DND-41 (cell line): ENCODE results near the gene MELK.

ENCODE experiments used
- ATAC-seq: fragments of 200-7000 bp; cut with Tn5 transposase; 3 replicates; pipeline ENCODE4 v1.9.1; 2021; ENCODE audit warnings: low read depth; ENCODE audit not compliant: insufficient read depth
- DNase-seq: peaks from one replicate; pipeline ENCODE4 v3.0.0-alpha.2; 2020
- H2AFZ ChIP-seq: 2 replicates; pipeline ENCODE4 v1.6.0; 2012; ENCODE audit warnings: low read depth, low read length
- H3K27ac ChIP-seq: 2 replicates; pipeline ENCODE4 v1.5.1; 2012; ENCODE audit warnings: low read length, inconsistent platforms
- H3K27me3 ChIP-seq: fragments of 200-600 bp; sonication (generic); 2 replicates; pipeline ENCODE4 v1.6.0; 2012; ENCODE audit warnings: low read length, mild to moderate bottlenecking, inconsistent platforms; ENCODE audit not compliant: insufficient read depth, poor library complexity
- H3K36me3 ChIP-seq: 2 replicates; pipeline ENCODE4 v1.5.1; 2012; ENCODE audit warnings: low read length, inconsistent platforms; ENCODE audit not compliant: insufficient read depth
- H3K4me1 ChIP-seq: 2 replicates; pipeline ENCODE4 v1.5.1; 2012; ENCODE audit warnings: mild to moderate bottlenecking, low read length; ENCODE audit not compliant: insufficient read depth
- H3K4me2 ChIP-seq: 2 replicates; pipeline ENCODE4 v1.6.0; 2012; ENCODE audit warnings: mild to moderate bottlenecking, moderate library complexity, low read length, inconsistent platforms; ENCODE audit not compliant: insufficient read depth
- H3K4me3 ChIP-seq, 2 experiments: fragments of 200-600 bp in 1 of 2; shearing (Covaris generic) in 1 of 2; 2 replicates each; pipeline ENCODE4 v1.5.1; 2012 to 2016; ENCODE audit warnings: inconsistent platforms in 2 of 2, low read length in 2 of 2, mild to moderate bottlenecking in 2 of 2, low read depth in 1 of 2, moderate library complexity in 1 of 2
- H3K79me2 ChIP-seq: 2 replicates; pipeline ENCODE4 v1.6.0; 2012; ENCODE audit warnings: low read length, inconsistent platforms; ENCODE audit not compliant: insufficient read depth
- H3K9ac ChIP-seq: 2 replicates; pipeline ENCODE4 v1.6.0; 2012; ENCODE audit warnings: low read depth, mild to moderate bottlenecking, inconsistent platforms, low read length, moderate library complexity
- H3K9me3 ChIP-seq: 2 replicates; pipeline ENCODE4 v1.5.1; 2012; ENCODE audit warnings: low read length, moderate library complexity, mild to moderate bottlenecking, inconsistent platforms; ENCODE audit not compliant: insufficient read depth, severe bottlenecking
- H4K20me1 ChIP-seq: 2 replicates; pipeline ENCODE4 v1.6.0; 2012; ENCODE audit warnings: low read length; ENCODE audit not compliant: insufficient read depth
- EZH2 ChIP-seq: IDR thresholded peaks from 3 replicates; pipeline ENCODE4 v1.6.1; 2012; ENCODE audit warnings: borderline replicate concordance, low read depth, mild to moderate bottlenecking, moderate library complexity, low read length, inconsistent platforms; ENCODE audit not compliant: severe bottlenecking
- TF ChIP-seq, protein P1 (sequence below): IDR thresholded peaks from 2 replicates; pipeline ENCODE4 v1.5.1; 2012; ENCODE audit warnings: borderline replicate concordance, low read length, moderate library complexity, mild to moderate bottlenecking; ENCODE audit not compliant: poor library complexity, severe bottlenecking; ENCODE audit errors: extremely low read depth

The MELK gene

DNA sequence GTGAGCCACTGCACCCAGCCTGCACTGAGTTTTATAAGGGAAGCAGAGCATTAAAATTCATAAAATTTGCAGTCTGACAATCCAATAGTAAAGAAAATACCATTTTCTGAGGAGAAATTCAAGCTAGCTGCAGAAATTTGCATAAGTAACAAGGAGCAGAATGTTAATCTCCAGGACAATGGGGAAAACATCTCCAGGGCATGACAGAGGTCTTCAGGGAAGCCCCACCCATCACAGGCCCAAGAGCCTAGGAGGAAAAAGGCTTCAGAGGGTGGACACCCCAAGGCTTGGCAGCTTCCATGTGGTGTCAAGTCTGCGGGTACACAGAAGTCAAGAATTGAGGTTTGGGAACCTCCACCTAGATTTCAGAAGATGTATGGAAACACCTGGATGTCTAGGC is 37.6 kb upstream of the MELK start:
- H2AFZ ChIP-seq, result no peak overlapping the region
- ATAC-seq (no peak), DNase-seq (no peak)
- H4K20me1 ChIP-seq, result no peaks in the 10 kb centered on the region
- no peaks in the 10 kb centered on the region for H3K36me3 ChIP-seq
- no peaks in the 10 kb centered on the region for H3K9me3 ChIP-seq
- H3K27ac ChIP-seq, result no peak overlapping the region
- H3K4me1 ChIP-seq, result no peaks in the 10 kb centered on the region
- TF ChIP-seq, protein P1, sequence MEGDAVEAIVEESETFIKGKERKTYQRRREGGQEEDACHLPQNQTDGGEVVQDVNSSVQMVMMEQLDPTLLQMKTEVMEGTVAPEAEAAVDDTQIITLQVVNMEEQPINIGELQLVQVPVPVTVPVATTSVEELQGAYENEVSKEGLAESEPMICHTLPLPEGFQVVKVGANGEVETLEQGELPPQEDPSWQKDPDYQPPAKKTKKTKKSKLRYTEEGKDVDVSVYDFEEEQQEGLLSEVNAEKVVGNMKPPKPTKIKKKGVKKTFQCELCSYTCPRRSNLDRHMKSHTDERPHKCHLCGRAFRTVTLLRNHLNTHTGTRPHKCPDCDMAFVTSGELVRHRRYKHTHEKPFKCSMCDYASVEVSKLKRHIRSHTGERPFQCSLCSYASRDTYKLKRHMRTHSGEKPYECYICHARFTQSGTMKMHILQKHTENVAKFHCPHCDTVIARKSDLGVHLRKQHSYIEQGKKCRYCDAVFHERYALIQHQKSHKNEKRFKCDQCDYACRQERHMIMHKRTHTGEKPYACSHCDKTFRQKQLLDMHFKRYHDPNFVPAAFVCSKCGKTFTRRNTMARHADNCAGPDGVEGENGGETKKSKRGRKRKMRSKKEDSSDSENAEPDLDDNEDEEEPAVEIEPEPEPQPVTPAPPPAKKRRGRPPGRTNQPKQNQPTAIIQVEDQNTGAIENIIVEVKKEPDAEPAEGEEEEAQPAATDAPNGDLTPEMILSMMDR, result no peak
- no peak for TF ChIP-seq EZH2
- no peak overlapping the region for H3K4me3 ChIP-seq
- H3K79me2 ChIP-seq, result no peaks in the 10 kb centered on the region
- no peaks in the 10 kb centered on the region for H3K27me3 ChIP-seq
- H3K4me2 ChIP-seq, result no peak overlapping the region
- no peak overlapping the region for H3K9ac ChIP-seq

DNA sequence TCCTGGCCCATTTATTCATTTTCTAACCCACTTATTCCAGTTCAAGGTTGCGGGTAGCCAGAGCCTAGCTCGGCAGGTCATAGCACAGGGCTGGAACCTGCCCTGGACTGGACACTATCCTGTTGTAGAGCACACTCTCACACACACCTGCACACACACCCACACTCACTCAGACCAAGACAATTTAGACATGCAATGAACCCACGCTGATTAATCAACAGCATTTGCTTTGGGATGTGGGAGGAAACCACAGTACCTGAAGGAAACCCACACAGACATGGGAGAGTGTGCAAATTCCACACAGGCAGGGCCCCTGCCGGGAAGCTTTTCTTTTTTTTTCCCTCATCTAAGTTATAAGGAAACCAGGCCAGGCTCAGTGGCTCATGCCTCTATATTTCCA is 34.8 kb upstream of the MELK start:
- Histone ChIP-seq H3K36me3 (no peaks in the 10 kb centered on the region), H3K9ac (no peak overlapping the region)
- DNase-seq, result no peak

DNA sequence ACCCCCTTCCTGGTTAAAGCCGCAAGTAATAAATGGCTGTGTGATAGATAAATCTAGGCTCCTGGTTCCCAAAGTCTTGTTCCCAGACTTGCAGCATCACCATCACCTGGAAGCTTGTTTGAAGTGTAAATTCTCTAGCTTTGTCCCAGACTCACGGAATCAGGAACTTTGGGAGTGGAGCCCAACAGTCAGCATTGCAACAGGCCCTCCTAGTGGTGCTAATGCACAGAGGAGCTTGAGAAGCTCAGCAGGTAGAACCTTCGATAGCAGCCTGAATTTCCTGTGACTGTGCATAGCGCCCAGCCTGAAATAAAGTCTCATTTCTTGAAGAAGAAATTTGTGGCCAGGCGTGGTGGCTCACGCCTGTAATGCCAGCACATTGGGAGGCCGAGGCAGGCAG is 30.3 kb upstream of the MELK start:
- no peak overlapping the region for H3K9ac ChIP-seq
- H3K4me3 ChIP-seq, result no peak overlapping the region
- no peak for TF ChIP-seq EZH2
- TF ChIP-seq, protein P1, result no peak
- no peaks in the 10 kb centered on the region for H3K9me3 ChIP-seq
- no peaks in the 10 kb centered on the region for H3K4me1 ChIP-seq
- H3K27me3 ChIP-seq, result no peaks in the 10 kb centered on the region
- H3K36me3 ChIP-seq, result no peaks in the 10 kb centered on the region
- no peak overlapping the region for H2AFZ ChIP-seq
- DNase-seq (no peak), ATAC-seq (no peak)
- no peaks in the 10 kb centered on the region for H4K20me1 ChIP-seq
- H3K4me2 ChIP-seq, result no peak overlapping the region
- H3K79me2 ChIP-seq, result no peaks in the 10 kb centered on the region
- no peak overlapping the region for H3K27ac ChIP-seq

More for the DNA sequence above, 34.8 kb upstream of the MELK start:
- H3K9me3 ChIP-seq, result no peaks in the 10 kb centered on the region
- no peak overlapping the region for H2AFZ ChIP-seq
- TF ChIP-seq, protein P1, result no peak
- no peak for TF ChIP-seq EZH2
- H4K20me1 ChIP-seq, result no peaks in the 10 kb centered on the region
- no peak overlapping the region for H3K27ac ChIP-seq
- no peak overlapping the region for H3K4me2 ChIP-seq
- no peak overlapping the region for H3K4me3 ChIP-seq
- no peaks in the 10 kb centered on the region for H3K79me2 ChIP-seq
- no peaks in the 10 kb centered on the region for H3K27me3 ChIP-seq
- H3K4me1 ChIP-seq, result no peaks in the 10 kb centered on the region
- ATAC-seq, result no peak

DNA sequence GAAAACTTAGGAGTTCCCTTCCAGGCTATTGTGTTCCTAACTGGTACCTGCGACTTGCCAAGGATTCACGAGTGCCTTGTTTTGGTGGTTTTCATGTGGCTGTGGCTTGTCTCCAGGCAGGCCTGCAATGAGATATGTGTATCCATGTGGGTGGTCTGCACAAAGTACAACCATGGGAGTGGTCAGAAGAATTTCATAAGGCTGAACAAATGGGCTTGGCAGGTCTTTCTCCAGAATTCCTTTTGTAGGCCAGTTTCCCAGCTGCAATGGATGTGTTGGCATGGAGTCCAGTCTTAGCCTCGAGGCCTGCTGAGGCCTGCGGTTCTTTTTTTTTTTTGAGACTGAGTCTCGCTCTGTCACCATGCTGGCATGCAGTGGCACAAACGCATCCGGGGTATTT is 28.8 kb upstream of the MELK start:
- ATAC-seq (no peak), DNase-seq (no peak)
- H4K20me1 ChIP-seq, result no peaks in the 10 kb centered on the region
- H3K27me3 ChIP-seq, result no peaks in the 10 kb centered on the region
- no peak overlapping the region for H3K4me3 ChIP-seq
- TF ChIP-seq EZH2, result no peak
- TF ChIP-seq, protein P1, result no peak
- no peaks in the 10 kb centered on the region for H3K9me3 ChIP-seq
- H3K4me2 ChIP-seq, result no peak overlapping the region
- no peaks in the 10 kb centered on the region for H3K36me3 ChIP-seq
- no peak overlapping the region for H3K27ac ChIP-seq
- no peak overlapping the region for H2AFZ ChIP-seq
- H3K4me1 ChIP-seq, result peaks cover 10% of the 10 kb centered on the region
- no peaks in the 10 kb centered on the region for H3K79me2 ChIP-seq
- no peak overlapping the region for H3K9ac ChIP-seq
